Dendritic cell treated with granulocyte-macrophage colony-stimulating factor and Interleukin-4, amounts not matched to agents 40 ng/mL and 50 ng/mL, for 4 days (primary cell): ENCODE results near the gene TEDC1.

Experiments
- H3K27ac Mint-ChIP-seq: one replicate; pipeline ENCODE4 v1.8.0; 2022; ENCODE audit warnings: mild to moderate bottlenecking, mixed read lengths
- H3K27me3 Mint-ChIP-seq: one replicate; pipeline ENCODE4 v1.8.0; 2022; ENCODE audit warnings: mild to moderate bottlenecking, mixed read lengths
- H3K36me3 Mint-ChIP-seq: one replicate; pipeline ENCODE4 v1.8.0; 2022; ENCODE audit warnings: low read depth, mixed read lengths
- H3K4me1 Mint-ChIP-seq: one replicate; pipeline ENCODE4 v1.8.0; 2022; ENCODE audit warnings: low read depth, mixed read lengths
- H3K4me3 Mint-ChIP-seq: one replicate; pipeline ENCODE4 v1.8.0; 2022; ENCODE audit warnings: mild to moderate bottlenecking, moderate library complexity, mixed read lengths
- H3K9me3 Mint-ChIP-seq: one replicate; pipeline ENCODE4 v1.8.0; 2022; ENCODE audit warnings: mixed read lengths
- intact Hi-C: fragments of 100-400 bp; cut with micrococcal nuclease; formaldehyde crosslinking; loops from one replicate; pipeline ENCODE4 v1.15.0; 2022

Gene TEDC1

DNA sequence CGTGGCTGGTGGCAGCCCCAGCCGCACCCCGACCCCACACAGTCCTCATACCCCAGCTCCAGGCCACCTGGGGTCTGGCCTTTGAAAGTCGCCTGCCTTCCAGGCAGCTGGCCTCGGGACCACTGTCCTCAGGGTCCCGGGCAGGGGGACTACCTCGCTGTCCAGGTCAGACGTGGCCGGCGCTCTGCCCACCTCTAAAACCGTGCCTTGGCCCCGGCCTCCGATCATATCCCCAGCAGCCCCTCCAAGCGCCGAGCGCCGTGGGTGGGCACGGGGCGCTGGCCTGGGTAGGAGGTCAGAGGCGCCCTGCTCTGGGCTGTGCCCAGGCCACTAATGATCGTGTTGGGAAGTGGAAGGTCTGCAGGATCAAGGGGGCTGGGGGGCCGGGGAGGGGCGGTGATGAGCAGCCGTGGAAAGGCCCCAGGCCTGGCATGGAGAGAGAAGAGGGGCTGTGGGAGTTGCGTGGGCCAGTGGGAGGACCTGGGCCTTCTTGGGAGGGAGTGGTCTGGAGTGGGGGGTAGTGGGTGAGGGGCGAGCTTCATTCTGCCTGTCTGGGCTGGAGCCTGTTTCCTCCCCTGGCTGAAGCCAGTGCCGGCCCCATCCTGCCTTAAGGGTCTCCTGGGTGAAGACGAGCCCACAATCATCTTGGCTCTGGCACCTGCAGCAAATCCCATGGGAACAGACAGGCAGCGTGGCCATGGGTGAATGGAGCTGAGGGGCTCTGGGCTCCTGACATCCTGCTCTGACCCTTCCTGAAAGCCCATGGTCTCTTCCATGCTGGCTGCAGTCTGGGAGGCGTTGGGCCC lies 40.2 kb downstream of the TEDC1 start:
- Mint-ChIP-seq H3K27ac (no peak overlapping the region), H3K4me3 (no peak overlapping the region)

GRCh38 chr14:105531894-105532623 lies 41.0 kb downstream of the TEDC1 start:
- Mint-ChIP-seq H3K4me3 (no peak overlapping the region), H3K27ac (no peak overlapping the region), H3K9me3 (no peaks in the 10 kb centered on the region), H3K36me3 (no peaks in the 10 kb centered on the region), H3K27me3 (peaks cover 57% of the 10 kb centered on the region), H3K4me1 (peaks cover 25% of the 10 kb centered on the region)
- intact Hi-C loops, result no loop called here

More for the DNA sequence above, 40.2 kb downstream of the TEDC1 start:
- Mint-ChIP-seq H3K4me1 (peaks cover 28% of the 10 kb centered on the region), H3K36me3 (no peaks in the 10 kb centered on the region), H3K27me3 (peaks cover 56% of the 10 kb centered on the region), H3K9me3 (no peaks in the 10 kb centered on the region)
- intact Hi-C loops, result no loop called here

- H3K36me3 Mint-ChIP-seq, result no peaks in the 10 kb centered on the region
- intact Hi-C loops, result no loop called here
- H3K27me3 Mint-ChIP-seq, result peaks cover 54% of the 10 kb centered on the region
- H3K4me1 Mint-ChIP-seq, result peaks cover 18% of the 10 kb centered on the region
- H3K4me3 Mint-ChIP-seq, result no peak overlapping the region
- H3K27ac Mint-ChIP-seq, result no peak overlapping the region
- no peaks in the 10 kb centered on the region for H3K9me3 Mint-ChIP-seq
Measured at GRCh38 chr14:105532735-105533141, 41.7 kb downstream of the TEDC1 start.

- H3K9me3 Mint-ChIP-seq, result no peaks in the 10 kb centered on the region
- H3K4me1 Mint-ChIP-seq, result peaks cover 20% of the 10 kb centered on the region
- peaks cover 53% of the 10 kb centered on the region for H3K27me3 Mint-ChIP-seq
- no peak overlapping the region for H3K4me3 Mint-ChIP-seq
- H3K36me3 Mint-ChIP-seq, result no peaks in the 10 kb centered on the region
- no peak overlapping the region for H3K27ac Mint-ChIP-seq
- intact Hi-C loops, result no loop called here
Measured at GRCh38 chr14:105533391-105533790, 42.3 kb downstream of the TEDC1 start.

DNA sequence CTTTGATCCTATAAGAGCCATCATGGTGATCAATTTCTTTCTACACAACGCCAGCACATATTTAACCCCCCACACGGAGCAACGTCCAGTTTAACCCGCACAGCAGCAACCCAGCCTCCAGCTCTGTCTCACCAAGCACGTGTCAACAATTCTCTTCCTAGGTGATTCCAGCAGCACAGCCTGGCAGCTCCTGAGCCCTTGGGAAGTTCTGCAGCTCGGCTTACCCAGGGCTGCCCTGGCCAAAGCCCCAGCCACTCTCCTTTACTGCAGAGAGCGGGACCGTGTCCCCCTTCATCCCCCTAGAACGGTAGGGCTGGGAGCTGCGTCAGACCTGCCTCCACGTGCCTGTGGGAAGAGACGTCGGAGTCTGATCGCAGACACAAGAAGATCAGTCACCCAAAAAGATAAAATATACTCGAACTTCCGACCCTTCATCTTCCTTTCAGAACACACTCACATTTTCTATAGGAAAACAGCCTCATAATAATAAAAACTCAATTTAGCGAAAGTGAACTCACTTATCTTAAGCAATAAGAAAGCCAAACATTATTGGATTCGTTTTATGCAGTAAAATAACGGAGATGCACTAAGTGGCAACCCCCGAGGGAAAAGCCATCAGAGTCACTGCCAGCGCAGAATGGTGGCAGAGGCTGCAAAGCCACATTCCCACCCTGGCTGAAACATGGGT lies 42.9 kb downstream of the TEDC1 start:
- H3K27me3 Mint-ChIP-seq, result peaks cover 56% of the 10 kb centered on the region
- no peak overlapping the region for H3K27ac Mint-ChIP-seq
- H3K4me3 Mint-ChIP-seq, result no peak overlapping the region
- intact Hi-C loops, result no loop called here
- no peaks in the 10 kb centered on the region for H3K9me3 Mint-ChIP-seq
- peaks cover 16% of the 10 kb centered on the region for H3K4me1 Mint-ChIP-seq
- no peaks in the 10 kb centered on the region for H3K36me3 Mint-ChIP-seq

DNA sequence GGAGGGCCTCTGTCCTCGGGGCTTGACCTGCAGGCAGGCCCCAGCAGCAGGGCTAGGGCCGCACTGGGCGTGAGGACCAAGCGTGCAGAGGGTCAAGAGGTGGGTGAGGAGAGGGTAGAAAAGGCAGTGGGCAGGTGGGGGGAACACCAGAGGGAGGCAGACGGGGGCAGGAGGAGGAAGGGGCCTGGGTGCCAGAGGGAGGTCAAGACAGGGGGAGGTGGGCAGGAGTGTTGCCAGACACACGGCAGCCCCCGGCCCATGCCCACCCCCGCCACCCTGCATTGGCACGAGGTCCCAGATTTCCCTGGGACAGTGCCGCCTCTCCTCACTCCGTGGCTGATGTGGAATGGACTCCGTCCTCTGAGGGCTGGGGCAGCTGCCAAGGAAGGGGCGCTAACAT lies 43.5 kb downstream of the TEDC1 start:
- Mint-ChIP-seq H3K4me3 (no peak overlapping the region), H3K4me1 (peaks cover 13% of the 10 kb centered on the region), H3K9me3 (no peaks in the 10 kb centered on the region), H3K36me3 (no peaks in the 10 kb centered on the region), H3K27ac (no peak overlapping the region), H3K27me3 (peaks cover 53% of the 10 kb centered on the region)
- intact Hi-C loops, result no loop called here

GRCh38 chr14:105536051-105536450 lies 45.0 kb downstream of the TEDC1 start:
- Mint-ChIP-seq H3K4me3 (no peak overlapping the region), H3K27me3 (peaks cover 38% of the 10 kb centered on the region), H3K27ac (no peak overlapping the region), H3K9me3 (no peaks in the 10 kb centered on the region), H3K36me3 (no peaks in the 10 kb centered on the region), H3K4me1 (peaks cover 14% of the 10 kb centered on the region)
- intact Hi-C loops, result no loop called here

DNA sequence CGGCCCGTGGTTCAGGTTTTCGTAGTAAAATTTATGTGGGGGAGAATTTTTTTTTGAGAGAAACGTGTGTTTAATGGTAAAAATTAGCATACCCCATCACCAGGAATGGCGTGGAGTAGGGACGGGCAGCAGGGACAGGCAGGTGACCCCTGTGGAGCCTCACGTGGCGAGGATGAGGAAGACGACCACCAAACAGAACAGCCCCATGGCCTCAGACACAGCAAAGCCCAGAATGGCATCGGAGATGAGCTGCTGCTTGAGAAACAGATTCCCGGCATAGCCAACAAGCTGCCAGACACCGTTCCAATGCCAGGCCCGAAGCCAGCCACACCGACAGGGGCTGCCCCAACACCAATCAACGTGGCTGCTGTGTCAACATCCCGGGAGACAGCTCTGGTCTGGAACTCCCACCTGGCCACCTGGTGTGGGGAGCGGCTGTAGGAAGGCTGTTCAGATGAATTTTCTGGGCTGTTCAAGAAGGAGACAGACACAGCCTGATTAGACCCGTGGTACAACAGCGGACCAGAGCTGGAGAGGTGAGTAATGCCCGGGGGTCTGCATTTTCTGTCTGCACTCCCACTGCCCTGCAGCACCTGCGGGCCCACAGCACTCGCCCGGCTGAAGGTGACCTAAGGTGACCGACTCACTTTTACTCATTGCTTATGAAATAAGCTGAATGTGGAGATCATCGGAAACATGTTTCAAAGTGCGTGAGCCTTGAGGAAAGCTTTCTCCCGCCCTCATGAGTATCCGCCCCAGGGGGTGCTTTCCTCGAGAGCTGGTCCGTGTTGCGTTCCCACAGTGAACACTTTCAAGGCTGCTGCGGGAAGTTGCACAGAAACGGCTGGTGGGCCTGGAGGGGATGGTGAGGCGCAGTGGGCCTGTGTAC lies 45.9 kb downstream of the TEDC1 start:
- intact Hi-C loops, result no loop called here
- H3K9me3 Mint-ChIP-seq, result no peaks in the 10 kb centered on the region
- no peak overlapping the region for H3K4me3 Mint-ChIP-seq
- no peak overlapping the region for H3K27ac Mint-ChIP-seq
- peaks cover 22% of the 10 kb centered on the region for H3K4me1 Mint-ChIP-seq
- no peaks in the 10 kb centered on the region for H3K36me3 Mint-ChIP-seq
- peaks cover 34% of the 10 kb centered on the region for H3K27me3 Mint-ChIP-seq

DNA sequence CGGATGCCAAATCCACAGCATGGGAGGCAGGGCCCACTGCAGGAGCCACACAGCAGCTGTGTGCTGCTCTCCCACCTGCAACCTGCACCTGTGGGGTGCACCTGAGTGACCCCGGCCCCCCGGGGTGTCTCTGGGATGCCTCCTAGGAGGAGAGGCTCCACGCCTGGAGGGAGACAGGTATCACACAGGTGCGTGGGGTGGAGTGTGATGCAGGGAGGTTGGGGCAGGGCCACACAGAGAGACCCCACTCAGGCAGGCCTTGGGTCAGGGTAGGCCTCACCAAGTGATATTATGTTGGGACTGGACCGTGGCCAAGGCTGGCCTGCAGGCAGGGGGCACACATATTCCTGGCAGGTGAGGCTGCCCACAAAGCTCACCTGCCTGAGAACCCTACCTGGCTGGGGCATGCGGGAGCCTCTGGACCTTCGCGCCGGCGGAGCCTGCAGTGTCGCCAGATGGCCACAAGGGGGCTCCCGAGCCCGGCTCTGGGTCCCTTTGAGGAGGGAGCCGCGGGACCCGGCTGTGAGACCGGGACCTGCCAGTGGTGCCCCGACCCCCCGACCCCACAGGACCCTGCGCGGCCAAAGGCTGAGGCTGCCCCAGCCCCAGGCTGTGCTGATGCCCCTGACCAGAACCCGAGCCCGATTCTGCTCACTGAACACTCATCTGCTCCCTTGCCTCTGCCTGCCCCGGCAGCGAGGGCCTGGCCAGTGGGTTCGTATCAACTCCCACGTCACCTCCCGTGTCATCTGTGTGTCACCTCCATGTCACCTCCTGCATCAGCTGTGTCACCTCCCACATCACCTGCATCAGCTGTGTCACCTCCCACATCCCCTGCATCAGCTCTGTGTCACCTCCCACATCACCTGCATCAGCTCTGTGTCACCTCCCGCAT lies 46.8 kb downstream of the TEDC1 start:
- peaks cover 29% of the 10 kb centered on the region for H3K27me3 Mint-ChIP-seq
- intact Hi-C loops, result no loop called here
- H3K4me3 Mint-ChIP-seq, result no peak overlapping the region
- peaks cover 15% of the 10 kb centered on the region for H3K4me1 Mint-ChIP-seq
- H3K27ac Mint-ChIP-seq, result no peak overlapping the region
- H3K9me3 Mint-ChIP-seq, result no peaks in the 10 kb centered on the region
- no peaks in the 10 kb centered on the region for H3K36me3 Mint-ChIP-seq

- H3K36me3 Mint-ChIP-seq, result no peaks in the 10 kb centered on the region
- H3K27ac Mint-ChIP-seq, result no peak overlapping the region
- intact Hi-C loops, result no loop called here
- no peaks in the 10 kb centered on the region for H3K9me3 Mint-ChIP-seq
- H3K4me3 Mint-ChIP-seq, result no peak overlapping the region
- H3K4me1 Mint-ChIP-seq, result peaks cover 15% of the 10 kb centered on the region
- H3K27me3 Mint-ChIP-seq, result peaks cover 32% of the 10 kb centered on the region
Measured at GRCh38 chr14:105538481-105539049, 47.5 kb downstream of the TEDC1 start.

- Mint-ChIP-seq H3K36me3 (no peaks in the 10 kb centered on the region), H3K9me3 (no peaks in the 10 kb centered on the region), H3K27ac (no peak overlapping the region), H3K27me3 (peaks cover 26% of the 10 kb centered on the region), H3K4me3 (no peak overlapping the region), H3K4me1 (peaks cover 15% of the 10 kb centered on the region)
- intact Hi-C loops, result no loop called here
Measured at GRCh38 chr14:105540811-105541210, 49.8 kb downstream of the TEDC1 start.

DNA sequence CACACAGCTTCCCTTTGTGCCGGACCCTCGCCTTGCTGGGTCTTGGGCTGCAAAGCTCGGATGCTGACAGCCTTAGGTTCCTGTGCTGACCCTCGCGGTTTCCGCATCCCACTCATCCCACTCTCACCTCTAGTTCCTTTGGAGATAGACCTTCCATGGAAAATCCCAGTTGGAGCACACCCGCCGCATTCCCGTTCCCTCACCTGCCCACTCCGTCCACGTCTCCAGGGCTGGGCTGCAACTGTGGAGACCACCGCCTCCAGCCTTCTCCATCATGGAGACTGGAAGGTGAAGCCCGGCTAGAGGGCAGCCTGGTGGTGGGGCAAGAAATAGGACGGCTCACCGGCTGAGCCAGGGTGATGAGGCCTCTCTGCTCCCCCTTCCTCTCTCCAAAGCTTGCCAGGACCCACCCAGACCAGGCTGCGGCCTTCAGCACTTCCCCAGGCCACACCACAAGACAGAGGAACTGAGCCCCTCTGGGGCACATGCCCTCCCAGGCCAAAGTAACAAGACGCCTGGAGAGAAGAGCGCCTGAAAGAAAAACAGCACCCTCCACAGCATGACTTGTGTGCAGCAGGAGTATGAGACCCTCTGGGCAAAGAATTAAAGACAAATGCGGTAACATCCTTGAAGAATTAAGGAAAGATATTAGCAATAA lies 50.3 kb downstream of the TEDC1 start:
- H3K9me3 Mint-ChIP-seq, result no peaks in the 10 kb centered on the region
- intact Hi-C loops, result no loop called here
- no peak overlapping the region for H3K4me3 Mint-ChIP-seq
- H3K36me3 Mint-ChIP-seq, result no peaks in the 10 kb centered on the region
- H3K27ac Mint-ChIP-seq, result no peak overlapping the region
- H3K27me3 Mint-ChIP-seq, result peaks cover 24% of the 10 kb centered on the region
- H3K4me1 Mint-ChIP-seq, result peaks cover 15% of the 10 kb centered on the region
